DMS 273 treated with DMSO at 0.1 percent for 48 hours (cell line): ENCODE measurements around the gene POU6F1.

Experiments used
- DNase-seq: peaks from one replicate; lab custom pipeline; 2025; lab: John Stamatoyannopoulos, UW

POU6F1 gene

GRCh38 chr12:51196547-51196946 is 21.3 kb downstream of the POU6F1 start:
- DNase-seq, result no peak

- no peak for DNase-seq
Observed at GRCh38 chr12:51195841-51196240, 22.0 kb downstream of the POU6F1 start.

GRCh38 chr12:51192284-51192671 is 25.6 kb downstream of the POU6F1 start:
- no peak for DNase-seq

- DNase-seq, result no peak
Observed at GRCh38 chr12:51191516-51192283, 26.2 kb downstream of the POU6F1 start.

- no peak for DNase-seq
Observed at GRCh38 chr12:51190820-51191219, 27.0 kb downstream of the POU6F1 start.

- DNase-seq, result no peak
Observed at GRCh38 chr12:51189790-51190355, 28.0 kb downstream of the POU6F1 start.

GRCh38 chr12:51188359-51189051 is 29.4 kb downstream of the POU6F1 start:
- DNase-seq, result no peak

- DNase-seq, result no peak
Observed at GRCh38 chr12:51187370-51187987, 30.4 kb downstream of the POU6F1 start.

GRCh38 chr12:51186465-51187085 is 31.3 kb downstream of the POU6F1 start:
- no peak for DNase-seq

- DNase-seq, result no peak
Observed at GRCh38 chr12:51185171-51185717, 32.6 kb downstream of the POU6F1 start.

GRCh38 chr12:51183816-51184215 is 34.0 kb downstream of the POU6F1 start:
- peak; percentile 86 for DNase-seq

GRCh38 chr12:51183349-51183748 is 34.5 kb downstream of the POU6F1 start:
- no peak for DNase-seq

GRCh38 chr12:51181558-51181957 is 36.3 kb downstream of the POU6F1 start:
- DNase-seq, result no peak

- DNase-seq, result no peak
Observed at GRCh38 chr12:51177897-51178296, 40.0 kb downstream of the POU6F1 start.

GRCh38 chr12:51174501-51174900 is 43.4 kb downstream of the POU6F1 start:
- DNase-seq, result no peak

GRCh38 chr12:51172515-51173431 is 45.1 kb downstream of the POU6F1 start, which contains the start of gene TFCP2:
Gene TFCP2 (minus strand): TSS chr12:51173135. CDS start chr12:51172422, 713 bp downstream.
- DNase-seq, result peak; percentile 70

- DNase-seq, result no peak
Observed at GRCh38 chr12:51171884-51172514, 45.9 kb downstream of the POU6F1 start.

GRCh38 chr12:51163795-51164194 is 54.1 kb downstream of the POU6F1 start:
- no peak for DNase-seq

GRCh38 chr12:51162217-51162616 is 55.6 kb downstream of the POU6F1 start:
- no peak for DNase-seq

GRCh38 chr12:51160814-51161459 is 56.9 kb downstream of the POU6F1 start:
- DNase-seq, result no peak
